Measurements from ENCODE around the gene ABCC9.

DNA sequence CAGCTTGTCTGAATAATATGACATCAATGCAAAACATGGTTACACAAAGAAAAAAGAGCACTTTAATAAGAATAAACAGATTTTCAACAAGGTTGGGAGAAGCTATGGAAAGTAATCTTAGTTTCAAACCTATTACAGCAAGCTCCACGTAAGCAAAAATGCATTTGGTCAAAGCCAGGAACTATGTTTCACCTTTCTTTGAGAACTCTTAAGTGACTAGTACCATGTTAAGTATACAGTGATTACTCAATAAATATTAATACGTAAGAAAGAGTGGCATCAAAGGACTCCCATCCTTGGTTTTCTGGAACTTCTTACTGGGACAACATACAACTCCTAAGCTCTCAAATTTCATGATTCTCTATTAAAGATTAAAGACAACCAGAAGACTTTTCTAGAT is 80.7 kb downstream of the ABCC9 start:
- TF ChIP-seq, protein P1, sequence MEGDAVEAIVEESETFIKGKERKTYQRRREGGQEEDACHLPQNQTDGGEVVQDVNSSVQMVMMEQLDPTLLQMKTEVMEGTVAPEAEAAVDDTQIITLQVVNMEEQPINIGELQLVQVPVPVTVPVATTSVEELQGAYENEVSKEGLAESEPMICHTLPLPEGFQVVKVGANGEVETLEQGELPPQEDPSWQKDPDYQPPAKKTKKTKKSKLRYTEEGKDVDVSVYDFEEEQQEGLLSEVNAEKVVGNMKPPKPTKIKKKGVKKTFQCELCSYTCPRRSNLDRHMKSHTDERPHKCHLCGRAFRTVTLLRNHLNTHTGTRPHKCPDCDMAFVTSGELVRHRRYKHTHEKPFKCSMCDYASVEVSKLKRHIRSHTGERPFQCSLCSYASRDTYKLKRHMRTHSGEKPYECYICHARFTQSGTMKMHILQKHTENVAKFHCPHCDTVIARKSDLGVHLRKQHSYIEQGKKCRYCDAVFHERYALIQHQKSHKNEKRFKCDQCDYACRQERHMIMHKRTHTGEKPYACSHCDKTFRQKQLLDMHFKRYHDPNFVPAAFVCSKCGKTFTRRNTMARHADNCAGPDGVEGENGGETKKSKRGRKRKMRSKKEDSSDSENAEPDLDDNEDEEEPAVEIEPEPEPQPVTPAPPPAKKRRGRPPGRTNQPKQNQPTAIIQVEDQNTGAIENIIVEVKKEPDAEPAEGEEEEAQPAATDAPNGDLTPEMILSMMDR (IDR thresholded peaks at IDR 0.05): no peak
- no peak for TF ChIP-seq POLR2A (IDR thresholded peaks at IDR 0.05)
